Measurements from ENCODE around the gene MSRB1. TPM values are rescaled to one million over a fixed set of nuclear protein-coding genes. Genes with fewer than 3 reads are reported as not detected.

MSRB1 gene
- total and polyA plus RNA-seq, 9 of the 15 experiments (the other 6 are each of a cell fraction or from before 2014, with no cell fraction given), result 5.4 to 33.7 (median 25.7) TPM

DNA sequence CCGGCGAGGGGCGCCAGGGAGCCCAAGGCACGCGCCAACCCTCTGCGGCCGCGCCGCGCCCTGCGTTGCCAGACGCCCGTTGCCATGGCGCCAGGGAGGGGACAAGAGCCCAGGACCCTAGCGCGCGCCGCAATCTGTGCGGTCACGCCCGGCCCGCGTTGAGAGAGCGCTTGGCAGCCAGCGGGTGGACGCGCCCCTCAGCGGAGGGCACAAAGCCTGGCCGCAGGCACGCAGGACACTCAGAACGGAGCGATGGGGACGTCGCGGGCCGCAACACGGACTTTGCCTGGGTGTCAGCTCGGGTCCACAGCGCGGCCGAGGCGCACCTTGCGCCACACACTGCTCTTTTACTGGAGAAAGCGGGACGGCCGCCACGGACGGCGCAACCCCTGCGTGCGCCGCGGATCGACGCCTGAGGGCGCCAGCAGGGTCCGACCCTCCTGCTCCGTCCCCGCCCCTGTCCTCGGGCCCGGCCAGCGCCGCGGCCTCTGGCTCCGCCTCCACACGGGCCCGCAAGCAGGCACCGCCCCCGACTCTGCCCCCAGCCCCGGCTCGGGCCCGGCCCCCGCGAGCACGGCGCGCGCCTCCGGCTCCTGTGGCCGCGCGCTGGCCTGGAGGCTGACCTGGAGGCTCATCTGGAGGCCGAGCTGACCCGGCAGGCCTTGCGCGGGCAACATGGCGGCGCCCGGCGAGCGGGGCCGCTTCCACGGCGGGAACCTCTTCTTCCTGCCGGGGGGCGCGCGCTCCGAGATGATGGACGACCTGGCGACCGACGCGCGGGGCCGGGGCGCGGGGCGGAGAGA is 40.7 kb upstream of the MSRB1 start, which contains the start of gene GFER (continued):
- TF ChIP-seq CSDE1 (IDR thresholded peaks at IDR 0.05) (peak in 1 of 2 experiments; percentile 73; a peak in 1 of 4 replicates), POLR2AphosphoS5 (IDR thresholded peaks at IDR 0.05; ENCODE audit: control insufficient read depth, insufficient read depth, low read depth, low read length) (peak; percentile 55; the same call in 1 of the 2 replicates), L3MBTL2 (IDR thresholded peaks at IDR 0.05) (peak; percentile 69; the same call in 1 of the 2 replicates), ZNF785 (CRISPR knock-in tag; IDR thresholded peaks at IDR 0.05) (no peak), KAT8 (IDR thresholded peaks at IDR 0.05; ENCODE audit: low read depth) (no peak), CCAR2 (IDR thresholded peaks at IDR 0.05; ENCODE audit: low read depth, low read length) (no peak), ATF1 (CRISPR knock-in tag; IDR thresholded peaks at IDR 0.05) (no peak), ATF1 (tag; IDR thresholded peaks at IDR 0.05) (peak; percentile 74), TAF9B (IDR thresholded peaks at IDR 0.05; ENCODE audit: partially characterized antibody) (no peak), EHMT2 (IDR thresholded peaks at IDR 0.05) (no peak), MEF2D (tag; conservative IDR thresholded peaks at IDR 0.05; ENCODE audit: low read depth) (no peak), TOE1 (IDR thresholded peaks at IDR 0.05; ENCODE audit: borderline replicate concordance) (no peak; the same call in 1 of the 2 replicates), TOE1 (CRISPR knock-in tag; IDR thresholded peaks at IDR 0.05; ENCODE audit: borderline replicate concordance, low read depth) (peak; percentile 80; the same call in 1 of the 2 replicates), CBFA2T3 (IDR thresholded peaks at IDR 0.05) (no peak), SRSF9 (IDR thresholded peaks at IDR 0.05; ENCODE audit: borderline replicate concordance, low read depth, low read length) (no peak), POLR2G (IDR thresholded peaks at IDR 0.05; ENCODE audit: low read depth, low read length) (peak; percentile 93), KLF13 (tag; IDR thresholded peaks at IDR 0.05; ENCODE audit: borderline replicate concordance, low read depth) (no peak)
- TF ChIP-seq, protein P1, sequence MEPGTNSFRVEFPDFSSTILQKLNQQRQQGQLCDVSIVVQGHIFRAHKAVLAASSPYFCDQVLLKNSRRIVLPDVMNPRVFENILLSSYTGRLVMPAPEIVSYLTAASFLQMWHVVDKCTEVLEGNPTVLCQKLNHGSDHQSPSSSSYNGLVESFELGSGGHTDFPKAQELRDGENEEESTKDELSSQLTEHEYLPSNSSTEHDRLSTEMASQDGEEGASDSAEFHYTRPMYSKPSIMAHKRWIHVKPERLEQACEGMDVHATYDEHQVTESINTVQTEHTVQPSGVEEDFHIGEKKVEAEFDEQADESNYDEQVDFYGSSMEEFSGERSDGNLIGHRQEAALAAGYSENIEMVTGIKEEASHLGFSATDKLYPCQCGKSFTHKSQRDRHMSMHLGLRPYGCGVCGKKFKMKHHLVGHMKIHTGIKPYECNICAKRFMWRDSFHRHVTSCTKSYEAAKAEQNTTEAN (CRISPR knock-in tag; IDR thresholded peaks at IDR 0.05), result 0 out of 2 replicates have a peak, but pooled peaks have one; percentile 15
- TF ChIP-seq, protein P2, sequence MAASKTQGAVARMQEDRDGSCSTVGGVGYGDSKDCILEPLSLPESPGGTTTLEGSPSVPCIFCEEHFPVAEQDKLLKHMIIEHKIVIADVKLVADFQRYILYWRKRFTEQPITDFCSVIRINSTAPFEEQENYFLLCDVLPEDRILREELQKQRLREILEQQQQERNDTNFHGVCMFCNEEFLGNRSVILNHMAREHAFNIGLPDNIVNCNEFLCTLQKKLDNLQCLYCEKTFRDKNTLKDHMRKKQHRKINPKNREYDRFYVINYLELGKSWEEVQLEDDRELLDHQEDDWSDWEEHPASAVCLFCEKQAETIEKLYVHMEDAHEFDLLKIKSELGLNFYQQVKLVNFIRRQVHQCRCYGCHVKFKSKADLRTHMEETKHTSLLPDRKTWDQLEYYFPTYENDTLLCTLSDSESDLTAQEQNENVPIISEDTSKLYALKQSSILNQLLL (CRISPR knock-in tag; IDR thresholded peaks at IDR 0.05; ENCODE audit: borderline replicate concordance), result no peak
- TF ChIP-seq, protein P3, sequence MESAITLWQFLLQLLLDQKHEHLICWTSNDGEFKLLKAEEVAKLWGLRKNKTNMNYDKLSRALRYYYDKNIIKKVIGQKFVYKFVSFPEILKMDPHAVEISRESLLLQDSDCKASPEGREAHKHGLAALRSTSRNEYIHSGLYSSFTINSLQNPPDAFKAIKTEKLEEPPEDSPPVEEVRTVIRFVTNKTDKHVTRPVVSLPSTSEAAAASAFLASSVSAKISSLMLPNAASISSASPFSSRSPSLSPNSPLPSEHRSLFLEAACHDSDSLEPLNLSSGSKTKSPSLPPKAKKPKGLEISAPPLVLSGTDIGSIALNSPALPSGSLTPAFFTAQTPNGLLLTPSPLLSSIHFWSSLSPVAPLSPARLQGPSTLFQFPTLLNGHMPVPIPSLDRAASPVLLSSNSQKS (CRISPR knock-in tag; IDR thresholded peaks at IDR 0.05), result no peak
- TF ChIP-seq, protein P4, sequence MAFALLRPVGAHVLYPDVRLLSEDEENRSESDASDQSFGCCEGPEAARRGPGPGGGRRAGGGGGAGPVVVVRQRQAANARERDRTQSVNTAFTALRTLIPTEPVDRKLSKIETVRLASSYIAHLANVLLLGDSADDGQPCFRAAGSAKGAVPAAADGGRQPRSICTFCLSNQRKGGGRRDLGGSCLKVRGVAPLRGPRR (CRISPR knock-in tag; IDR thresholded peaks at IDR 0.05), result no peak
- TF ChIP-seq, protein P5, sequence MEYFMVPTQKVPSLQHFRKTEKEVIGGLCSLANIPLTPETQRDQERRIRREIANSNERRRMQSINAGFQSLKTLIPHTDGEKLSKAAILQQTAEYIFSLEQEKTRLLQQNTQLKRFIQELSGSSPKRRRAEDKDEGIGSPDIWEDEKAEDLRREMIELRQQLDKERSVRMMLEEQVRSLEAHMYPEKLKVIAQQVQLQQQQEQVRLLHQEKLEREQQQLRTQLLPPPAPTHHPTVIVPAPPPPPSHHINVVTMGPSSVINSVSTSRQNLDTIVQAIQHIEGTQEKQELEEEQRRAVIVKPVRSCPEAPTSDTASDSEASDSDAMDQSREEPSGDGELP (CRISPR knock-in tag; IDR thresholded peaks at IDR 0.05; ENCODE audit: borderline replicate concordance), result peak; percentile 78
- TF ChIP-seq, protein P6, sequence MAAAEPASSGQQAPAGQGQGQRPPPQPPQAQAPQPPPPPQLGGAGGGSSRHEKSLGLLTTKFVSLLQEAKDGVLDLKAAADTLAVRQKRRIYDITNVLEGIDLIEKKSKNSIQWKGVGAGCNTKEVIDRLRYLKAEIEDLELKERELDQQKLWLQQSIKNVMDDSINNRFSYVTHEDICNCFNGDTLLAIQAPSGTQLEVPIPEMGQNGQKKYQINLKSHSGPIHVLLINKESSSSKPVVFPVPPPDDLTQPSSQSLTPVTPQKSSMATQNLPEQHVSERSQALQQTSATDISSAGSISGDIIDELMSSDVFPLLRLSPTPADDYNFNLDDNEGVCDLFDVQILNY (CRISPR knock-in tag; IDR thresholded peaks at IDR 0.05), result no peak; the same call in 1 of the 2 replicates
